Effector memory CD8-positive, alpha-beta T cell (primary cell): ENCODE results near the gene IL24.

ENCODE experiments used
- ATAC-seq: fragments of 150-1000 bp; cut with Tn5 transposase; replicated peaks from 2 replicates; pipeline ENCODE4 v1.10.0; 2021; ENCODE audit warnings: mild to moderate bottlenecking, moderate library complexity
- DNase-seq, 3 experiments: peaks; one replicate each; pipeline ENCODE4 v3.0.0; 2021
- H3K27ac Mint-ChIP-seq, 2 donors: one replicate each; pipeline ENCODE4 v1.8.0; 2022; ENCODE audit warnings: mild to moderate bottlenecking in 2 of 2, mixed read lengths in 2 of 2, moderate library complexity in 2 of 2
- H3K27me3 Mint-ChIP-seq, 2 donors: one replicate each; pipeline ENCODE4 v1.8.0; 2022; ENCODE audit warnings: mixed read lengths in 2 of 2
- H3K36me3 Mint-ChIP-seq: one replicate; pipeline ENCODE4 v1.8.0; 2022; ENCODE audit warnings: mild to moderate bottlenecking, moderate library complexity, mixed read lengths; ENCODE audit not compliant: insufficient read depth
- H3K4me1 Mint-ChIP-seq, 2 donors: one replicate each; pipeline ENCODE4 v1.8.0; 2022; ENCODE audit warnings: low read depth in 2 of 2, mixed read lengths in 2 of 2
- H3K4me3 Mint-ChIP-seq, 2 donors: one replicate each; pipeline ENCODE4 v1.8.0; 2022; ENCODE audit warnings: mild to moderate bottlenecking in 2 of 2, mixed read lengths in 2 of 2, moderate library complexity in 2 of 2
- H3K9me3 Mint-ChIP-seq, 2 donors: one replicate each; pipeline ENCODE4 v1.8.0; 2022; ENCODE audit warnings: mixed read lengths in 2 of 2

The IL24 gene

DNA sequence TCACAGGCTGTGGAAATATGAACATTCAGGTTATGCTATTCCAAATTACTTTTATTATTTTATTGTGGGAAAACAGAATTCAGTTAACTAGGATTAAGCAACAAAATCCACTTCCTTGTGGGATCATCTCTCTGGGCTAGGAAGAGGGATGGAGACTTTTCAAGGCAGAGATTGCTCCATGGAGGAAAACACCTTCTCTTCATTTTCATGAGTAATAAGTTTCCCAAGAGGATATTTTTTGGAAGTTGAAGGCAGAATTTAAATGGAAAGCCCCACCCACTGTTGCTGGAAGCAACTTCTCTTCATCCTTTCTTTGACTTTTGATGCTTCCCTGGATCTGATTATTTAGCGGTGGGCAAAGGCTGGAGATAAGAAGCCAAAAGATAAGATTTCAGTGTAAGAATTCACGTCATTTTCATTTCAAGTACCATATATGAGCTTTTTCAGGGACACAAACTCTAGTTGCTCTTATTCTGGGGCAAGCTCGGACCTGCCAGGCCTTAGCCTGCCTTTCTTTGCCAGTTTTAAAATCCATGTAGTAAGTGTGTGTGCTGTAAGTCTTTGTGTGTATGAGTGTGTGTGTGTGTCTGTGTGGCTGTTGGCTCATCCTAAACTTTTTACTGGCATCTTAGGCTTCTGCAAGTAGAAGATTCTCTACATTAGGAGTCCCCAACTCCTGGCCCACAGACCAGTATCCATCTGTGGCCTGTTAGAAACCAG, 11.7 kb upstream of the IL24 start:
- Mint-ChIP-seq H3K4me1 (peaks cover 0 to 4% of the 10 kb centered on the region in 2 donors), H3K9me3 (no peaks in the 10 kb centered on the region), H3K4me3 (no peak overlapping the region), H3K36me3 (no peaks in the 10 kb centered on the region), H3K27me3 (peaks cover 0 to 31% of the 10 kb centered on the region in 2 donors), H3K27ac (no peak overlapping the region)
- DNase-seq (no peak), ATAC-seq (no peak)

DNA sequence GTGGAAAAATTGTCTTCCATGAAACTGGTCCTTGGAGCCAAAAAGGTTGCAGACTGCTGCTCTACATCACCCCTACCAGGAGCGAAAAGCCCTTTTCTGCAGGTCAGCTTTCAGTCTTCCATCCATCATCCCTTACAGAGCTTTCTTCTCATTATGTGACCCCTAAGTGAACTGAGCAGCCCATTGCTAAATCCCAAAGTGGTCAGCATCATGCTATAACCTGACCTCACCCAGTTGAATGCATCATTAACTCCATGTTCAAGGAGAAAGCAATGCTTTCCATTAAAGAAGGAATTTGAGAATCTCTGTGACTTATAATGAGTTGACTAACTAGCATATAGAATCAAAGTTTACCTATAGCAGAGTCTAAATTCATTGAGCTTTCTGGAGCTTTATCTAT, 10.4 kb upstream of the IL24 start:
- Mint-ChIP-seq H3K4me1 (peaks cover 3 to 4% of the 10 kb centered on the region in 2 donors), H3K27ac (no peak overlapping the region), H3K9me3 (no peaks in the 10 kb centered on the region), H3K27me3 (peaks cover 9 to 44% of the 10 kb centered on the region in 2 donors), H3K36me3 (no peaks in the 10 kb centered on the region), H3K4me3 (no peak overlapping the region)
- ATAC-seq, result no peak
- no peak for DNase-seq

DNA sequence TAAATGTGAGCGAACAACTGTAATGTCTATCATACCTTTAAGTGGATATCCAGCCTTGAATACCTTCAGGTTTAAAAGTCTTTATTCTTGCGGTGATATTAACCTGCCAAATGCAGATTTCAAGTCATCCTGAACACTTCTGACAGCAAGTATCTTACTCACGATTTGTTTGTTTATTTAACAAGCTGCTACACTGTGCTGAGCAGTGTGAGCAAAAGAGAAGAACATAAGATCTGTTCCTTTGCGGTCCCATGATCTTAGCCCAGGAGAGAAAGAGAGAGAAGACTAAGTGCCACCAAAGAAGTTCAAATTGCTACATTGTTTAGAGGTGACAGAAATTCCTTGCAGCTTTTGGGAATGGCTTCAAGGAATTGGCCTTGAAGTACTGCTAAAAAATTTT, 9.5 kb upstream of the IL24 start:
- Mint-ChIP-seq H3K4me1 (peaks cover 3 to 4% of the 10 kb centered on the region in 2 donors), H3K9me3 (no peaks in the 10 kb centered on the region), H3K4me3 (no peak overlapping the region), H3K27ac (no peak overlapping the region), H3K27me3 (peaks cover 10 to 42% of the 10 kb centered on the region in 2 donors), H3K36me3 (no peaks in the 10 kb centered on the region)
- ATAC-seq (no peak), DNase-seq (no peak)

DNA sequence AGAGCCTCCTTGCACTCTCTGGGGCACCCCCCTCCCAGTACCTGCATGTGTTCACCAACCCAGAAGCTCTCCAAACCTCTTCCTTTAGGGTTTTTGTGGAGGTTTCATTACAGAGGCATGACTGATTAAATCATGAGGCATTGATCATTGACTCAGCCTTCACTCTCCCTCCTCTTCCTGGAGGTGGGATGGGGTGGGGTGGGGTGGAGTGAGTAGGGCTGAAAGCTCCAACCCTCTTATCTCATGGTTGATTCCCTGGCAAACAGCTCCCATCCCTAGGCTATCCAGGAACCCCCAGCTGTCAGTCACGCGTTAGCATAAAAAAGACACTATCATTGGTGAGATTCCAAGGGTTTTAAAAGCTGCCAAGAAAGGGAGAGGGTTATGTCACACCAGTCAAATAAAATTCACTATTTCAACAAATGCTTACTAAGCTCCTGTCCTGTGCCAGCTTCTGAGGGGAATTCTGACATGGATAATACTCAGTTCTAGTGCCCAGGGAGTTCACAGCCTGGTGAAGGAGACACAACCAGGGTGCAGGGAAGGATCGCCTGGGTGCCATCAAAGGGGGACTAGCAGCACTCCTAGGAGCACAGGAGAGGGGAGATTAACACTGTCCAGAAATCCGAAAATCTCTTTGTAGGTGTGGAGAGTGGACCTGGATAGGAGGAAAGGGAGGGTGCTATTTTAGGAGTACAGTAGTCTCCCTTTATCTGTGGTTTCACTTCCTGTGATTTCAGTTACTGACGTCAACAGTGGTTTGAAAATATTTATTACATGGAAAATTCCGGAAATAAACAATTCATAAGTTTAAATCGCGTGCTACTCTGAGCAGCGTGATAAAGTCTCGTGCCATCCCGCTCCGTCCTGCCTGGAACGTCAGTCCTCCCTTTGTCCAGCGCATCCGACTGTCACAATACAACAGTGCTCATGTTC, 6.8 kb upstream of the IL24 start:
- ATAC-seq (no peak), DNase-seq (no peak)
- Mint-ChIP-seq H3K9me3 (no peaks in the 10 kb centered on the region), H3K36me3 (no peaks in the 10 kb centered on the region), H3K4me1 (peaks cover 0 to 3% of the 10 kb centered on the region in 2 donors), H3K27ac (peak overlapping the region in 1 of 2 donors; percentile 12), H3K27me3 (peaks cover 18 to 53% of the 10 kb centered on the region in 2 donors), H3K4me3 (no peak overlapping the region)

DNA sequence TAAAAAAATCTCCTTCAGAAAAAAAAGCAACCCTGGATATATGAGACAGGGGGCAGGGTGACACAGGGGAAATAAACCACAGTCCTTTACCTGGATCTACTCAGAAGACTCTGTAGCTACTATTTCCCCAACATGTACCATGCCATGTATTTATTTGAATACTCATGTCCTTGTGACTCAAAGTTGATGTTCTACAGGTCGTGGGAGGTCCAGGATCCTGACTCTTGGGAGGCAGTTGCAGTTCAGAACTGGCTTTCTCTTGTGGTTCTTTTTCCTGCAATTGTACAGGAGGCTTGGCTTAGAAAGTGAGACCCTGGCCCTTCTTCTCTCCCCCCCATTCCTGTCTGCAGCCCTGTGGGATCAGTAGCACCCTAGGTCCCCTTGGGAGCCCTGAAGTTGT, 5.8 kb upstream of the IL24 start:
- peaks cover 23 to 55% of the 10 kb centered on the region in 2 donors for H3K27me3 Mint-ChIP-seq
- H3K36me3 Mint-ChIP-seq, result no peaks in the 10 kb centered on the region
- no peaks in the 10 kb centered on the region for H3K9me3 Mint-ChIP-seq
- no peak overlapping the region for H3K4me3 Mint-ChIP-seq
- no peak for DNase-seq
- H3K27ac Mint-ChIP-seq, result no peak overlapping the region
- ATAC-seq, result no peak
- H3K4me1 Mint-ChIP-seq, result peaks cover 0 to 3% of the 10 kb centered on the region in 2 donors

DNA sequence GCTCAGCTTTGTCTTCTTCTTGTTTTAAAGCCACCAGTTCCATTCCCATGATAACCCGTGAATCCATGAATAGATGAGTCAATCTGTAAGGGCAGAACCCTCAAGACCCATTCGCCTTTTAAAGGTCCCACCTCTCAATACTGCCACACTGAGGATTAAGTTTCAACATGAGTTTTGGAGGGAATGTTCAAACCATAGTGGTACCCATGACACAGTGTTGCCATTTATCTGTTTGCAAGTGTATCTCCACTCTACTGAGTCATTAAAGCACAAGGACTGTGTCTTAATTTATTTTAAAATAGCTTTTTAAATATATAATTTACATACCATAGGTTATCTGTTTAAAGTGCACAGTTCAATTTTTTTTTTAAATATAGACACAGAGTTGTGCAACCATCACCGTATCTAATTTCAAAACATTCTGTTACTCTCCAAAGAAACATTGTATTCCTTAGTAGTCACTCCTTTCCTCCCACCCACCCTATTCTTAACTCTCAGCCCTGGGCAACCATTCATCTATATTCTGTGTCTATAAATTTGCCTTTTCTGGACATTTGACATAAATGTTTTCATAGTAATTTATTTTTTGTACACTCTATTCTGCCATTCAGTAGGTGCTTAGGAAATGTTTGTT, 4.8 kb upstream of the IL24 start:
- Mint-ChIP-seq H3K9me3 (no peaks in the 10 kb centered on the region), H3K4me3 (no peak overlapping the region)
- no peak for ATAC-seq

DNA sequence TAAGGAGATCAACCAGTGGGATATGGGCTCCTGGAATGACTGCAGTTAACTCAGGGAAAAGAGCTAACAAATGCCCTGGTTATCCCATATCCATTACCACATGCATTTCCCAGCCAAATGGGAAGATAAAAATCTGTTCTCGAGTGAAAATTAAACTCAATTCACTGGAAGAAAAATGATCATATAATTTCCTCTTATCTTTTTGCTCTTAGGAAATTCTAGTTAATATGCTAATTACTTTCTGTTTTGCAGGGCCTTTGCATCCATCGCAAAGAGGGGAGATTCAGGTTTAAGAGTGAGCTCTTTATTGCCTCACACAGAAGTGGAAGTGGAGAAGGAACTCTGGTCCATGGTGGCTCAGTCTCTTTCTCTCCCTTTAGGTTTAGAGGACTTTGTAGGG, 3.9 kb upstream of the IL24 start:
- H3K36me3 Mint-ChIP-seq, result peaks cover 3% of the 10 kb centered on the region
- H3K27me3 Mint-ChIP-seq, result peaks cover 23 to 57% of the 10 kb centered on the region in 2 donors
- DNase-seq (no peak), ATAC-seq (no peak)
- no peak overlapping the region for H3K27ac Mint-ChIP-seq
- no peak overlapping the region for H3K4me3 Mint-ChIP-seq
- no peaks in the 10 kb centered on the region for H3K9me3 Mint-ChIP-seq
- H3K4me1 Mint-ChIP-seq, result peaks cover 2 to 3% of the 10 kb centered on the region in 2 donors

More for the DNA sequence above, 4.8 kb upstream of the IL24 start:
- Mint-ChIP-seq H3K36me3 (no peaks in the 10 kb centered on the region), H3K4me1 (peaks cover 2 to 3% of the 10 kb centered on the region in 2 donors), H3K27me3 (peaks cover 23 to 57% of the 10 kb centered on the region in 2 donors), H3K27ac (no peak overlapping the region)
- no peak for DNase-seq

DNA sequence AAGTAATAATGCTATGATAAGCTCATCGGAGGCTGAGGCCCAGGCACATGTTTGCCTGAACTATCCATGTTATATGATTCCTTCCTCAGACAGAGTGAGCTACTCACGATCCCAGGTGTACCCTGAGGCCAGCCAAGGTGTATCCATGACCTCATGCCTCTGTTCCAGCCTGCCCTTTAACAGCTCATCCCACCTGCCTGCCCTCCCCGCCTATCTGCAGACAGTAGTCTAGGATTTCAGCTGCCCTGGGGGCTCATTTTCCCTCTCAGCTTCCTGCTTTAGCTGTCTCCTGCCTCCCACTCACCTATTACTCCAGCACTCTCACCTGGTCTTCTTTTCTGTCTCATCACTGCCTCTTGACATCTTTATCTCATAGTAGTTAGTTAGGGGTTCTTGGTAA, 1.9 kb upstream of the IL24 start:
- Mint-ChIP-seq H3K27ac (no peak overlapping the region), H3K4me3 (no peak overlapping the region), H3K4me1 (peaks cover 6 to 8% of the 10 kb centered on the region in 2 donors), H3K27me3 (peaks cover 23 to 53% of the 10 kb centered on the region in 2 donors), H3K36me3 (peaks cover 6% of the 10 kb centered on the region), H3K9me3 (no peaks in the 10 kb centered on the region)
- no peak for ATAC-seq
- no peak for DNase-seq

DNA sequence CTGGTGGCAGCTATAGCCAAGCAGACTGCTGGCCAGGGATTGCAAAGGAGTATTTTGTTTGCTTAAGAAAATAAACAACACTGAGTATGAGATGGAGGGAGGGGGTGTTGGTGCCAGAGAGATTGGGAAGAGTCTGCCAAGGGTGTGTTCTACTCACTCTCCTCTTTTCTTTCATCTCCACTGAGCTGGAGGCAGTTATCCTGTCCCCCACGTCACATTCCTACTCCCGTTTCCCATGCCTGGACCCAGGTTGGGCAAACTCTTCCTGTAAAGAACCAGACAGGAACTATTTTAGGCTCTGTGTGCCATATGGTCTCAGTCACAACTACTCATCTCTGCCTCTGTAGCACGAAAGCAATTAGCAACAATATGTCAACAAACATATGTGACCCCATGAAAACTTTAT, 1.4 kb upstream of the IL24 start:
- Mint-ChIP-seq H3K9me3 (no peaks in the 10 kb centered on the region), H3K4me1 (peaks cover 7 to 9% of the 10 kb centered on the region in 2 donors), H3K27ac (no peak overlapping the region), H3K4me3 (no peak overlapping the region), H3K36me3 (peaks cover 8% of the 10 kb centered on the region), H3K27me3 (peaks cover 23 to 48% of the 10 kb centered on the region in 2 donors)
- ATAC-seq, result no peak
- DNase-seq, result no peak

DNA sequence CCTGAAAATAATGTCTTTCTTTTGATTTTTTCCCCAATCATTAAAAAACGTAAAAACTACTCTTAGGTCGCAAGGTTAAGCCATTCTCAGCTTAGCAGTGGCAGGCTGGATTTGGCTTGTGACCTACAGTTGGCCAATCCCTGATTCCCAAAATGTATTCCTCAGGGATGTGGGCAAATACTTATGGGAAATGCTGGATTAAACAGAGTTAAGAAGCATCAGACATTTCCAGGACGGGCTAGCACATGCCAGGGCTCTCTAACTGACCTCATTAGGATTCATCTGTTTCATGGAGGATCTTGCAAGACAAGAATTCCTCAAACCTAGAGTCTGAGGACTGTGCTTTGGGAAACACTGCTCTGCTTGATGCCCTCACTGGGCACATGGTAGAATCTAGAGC, 982 bp upstream of the IL24 start:
- Mint-ChIP-seq H3K36me3 (peaks cover 8% of the 10 kb centered on the region), H3K4me1 (peaks cover 6 to 9% of the 10 kb centered on the region in 2 donors), H3K27me3 (peaks cover 19 to 44% of the 10 kb centered on the region in 2 donors), H3K27ac (no peak overlapping the region), H3K4me3 (no peak overlapping the region), H3K9me3 (no peaks in the 10 kb centered on the region)
- ATAC-seq, result no peak
- no peak for DNase-seq

DNA sequence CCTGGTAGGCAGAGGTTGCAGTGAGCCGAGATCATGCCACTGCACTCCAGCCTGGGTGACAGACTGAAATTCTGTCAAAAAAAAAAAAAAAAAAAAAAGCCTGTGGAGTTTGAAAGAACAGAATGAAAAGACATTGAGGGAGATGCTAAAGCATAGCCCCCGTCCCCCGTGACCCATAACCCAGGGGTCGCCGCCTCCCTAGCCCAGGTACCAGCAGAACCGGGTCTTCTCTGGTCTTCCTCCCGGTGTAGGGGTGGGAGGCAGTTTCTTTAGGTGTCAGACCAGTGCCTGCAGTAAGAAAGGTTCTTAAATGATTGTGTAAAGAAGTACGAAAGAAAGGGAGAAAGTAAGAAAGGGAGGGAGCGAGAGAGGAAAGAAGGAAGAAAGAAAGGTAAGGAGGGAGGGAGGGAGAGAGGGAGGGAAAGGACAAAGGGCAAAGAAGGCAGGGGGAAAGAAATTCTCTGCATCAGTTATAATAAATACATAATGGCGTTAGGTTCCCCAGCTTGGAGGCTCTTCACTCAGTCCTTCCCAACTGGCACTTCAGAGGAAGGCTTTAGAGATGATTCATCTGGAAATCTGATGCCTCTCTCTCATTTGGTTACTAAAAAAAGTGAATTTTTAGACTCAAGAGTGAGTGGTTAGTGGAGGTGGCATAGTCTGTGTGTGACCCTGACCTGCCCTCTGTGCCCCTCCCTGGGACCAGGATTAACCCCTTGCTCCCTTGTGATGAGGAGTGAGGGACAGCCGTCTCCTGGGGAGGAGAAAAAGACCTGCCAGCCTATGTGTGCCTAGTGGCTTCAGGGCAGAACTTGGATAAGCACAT, 1.1 kb downstream of the IL24 start:
- Mint-ChIP-seq H3K4me1 (peaks cover 9 to 19% of the 10 kb centered on the region in 2 donors), H3K4me3 (no peak overlapping the region), H3K36me3 (peaks cover 13% of the 10 kb centered on the region), H3K27ac (peak overlapping the region in 1 of 2 donors; percentile 39), H3K27me3 (peaks cover 8 to 29% of the 10 kb centered on the region in 2 donors), H3K9me3 (no peaks in the 10 kb centered on the region)
- DNase-seq, result no peak
- no peak for ATAC-seq

DNA sequence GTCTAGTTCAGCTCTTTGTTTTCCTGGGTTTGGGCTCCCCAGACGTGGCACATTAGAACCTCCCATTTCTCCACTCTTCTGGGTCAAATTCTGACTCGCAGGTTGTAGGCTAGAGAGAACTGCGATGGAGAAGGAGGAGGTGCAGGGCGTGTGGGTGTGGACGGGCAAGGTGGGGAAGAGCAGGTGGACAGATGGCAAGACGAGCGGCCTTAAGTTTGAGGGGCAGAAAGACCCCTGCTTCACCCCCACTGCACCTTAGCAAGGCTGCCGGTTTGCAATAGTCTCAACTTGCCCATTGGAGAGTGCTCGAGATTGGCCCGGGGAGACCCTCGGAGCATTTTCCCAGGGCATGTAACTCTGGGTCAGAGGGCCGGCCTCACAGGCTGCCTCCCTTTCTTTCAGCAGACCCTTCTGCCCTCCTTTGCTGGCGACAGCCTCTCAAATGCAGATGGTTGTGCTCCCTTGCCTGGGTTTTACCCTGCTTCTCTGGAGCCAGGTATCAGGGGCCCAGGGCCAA, 1.7 kb downstream of the IL24 start:
- no peak overlapping the region for H3K4me3 Mint-ChIP-seq

More for the DNA sequence above, 1.7 kb downstream of the IL24 start:
- Mint-ChIP-seq H3K27me3 (peaks cover 7 to 23% of the 10 kb centered on the region in 2 donors), H3K36me3 (peaks cover 18% of the 10 kb centered on the region), H3K4me1 (peaks cover 11 to 19% of the 10 kb centered on the region in 2 donors), H3K27ac (peak overlapping the region in 1 of 2 donors; percentile 39), H3K9me3 (no peaks in the 10 kb centered on the region)
- no peak for ATAC-seq
- DNase-seq, result no peak
